ENCODE data around the gene GPC3.

The GPC3 gene

GRCh38 chrX:133840415-133840814, 145.0 kb downstream of the GPC3 start:
- DNase-seq (ENCODE audit: low spot score) = no peak

- DNase-seq (ENCODE audit: low spot score) = peak; percentile 31
These were observed 146.4 kb downstream of the GPC3 start for GRCh38 chrX:133838761-133839676.

- DNase-seq (ENCODE audit: low spot score) = no peak
These were observed 148.3 kb downstream of the GPC3 start for GRCh38 chrX:133837091-133837490.

- DNase-seq (ENCODE audit: low spot score) = no peak
These were observed 148.8 kb downstream of the GPC3 start for GRCh38 chrX:133836561-133836960.

- no peak for DNase-seq (ENCODE audit: low spot score)
These were observed 150.6 kb downstream of the GPC3 start for GRCh38 chrX:133834771-133835170.

GRCh38 chrX:133819546-133819945, 165.8 kb downstream of the GPC3 start:
- DNase-seq (ENCODE audit: low spot score) = no peak

GRCh38 chrX:133818019-133818418, 167.4 kb downstream of the GPC3 start:
- no peak for DNase-seq (ENCODE audit: low spot score)

GRCh38 chrX:133815496-133815895, 169.9 kb downstream of the GPC3 start:
- DNase-seq (ENCODE audit: low spot score) = no peak

GRCh38 chrX:133813971-133814370, 171.4 kb downstream of the GPC3 start:
- DNase-seq (ENCODE audit: low spot score) = peak; percentile 2

GRCh38 chrX:133812402-133812801, 173.0 kb downstream of the GPC3 start:
- no peak for DNase-seq (ENCODE audit: low spot score)

- DNase-seq (ENCODE audit: low spot score) = no peak
These were observed 174.5 kb downstream of the GPC3 start for GRCh38 chrX:133810925-133811324.

- no peak for DNase-seq (ENCODE audit: low spot score)
These were observed 181.3 kb downstream of the GPC3 start for GRCh38 chrX:133804072-133804471.

GRCh38 chrX:133796282-133796681, 189.1 kb downstream of the GPC3 start:
- no peak for DNase-seq (ENCODE audit: low spot score)

- no peak for DNase-seq (ENCODE audit: low spot score)
These were observed 191.3 kb downstream of the GPC3 start for GRCh38 chrX:133794126-133794525.

GRCh38 chrX:133793626-133794025, 191.8 kb downstream of the GPC3 start:
- DNase-seq (ENCODE audit: low spot score) = no peak

GRCh38 chrX:133792198-133792953, 193.0 kb downstream of the GPC3 start:
- DNase-seq (ENCODE audit: low spot score) = peak; percentile 49

GRCh38 chrX:133789829-133790228, 195.6 kb downstream of the GPC3 start:
- no peak for DNase-seq (ENCODE audit: low spot score)

GRCh38 chrX:133786382-133786781, 199.0 kb downstream of the GPC3 start:
- DNase-seq (ENCODE audit: low spot score) = no peak

- DNase-seq (ENCODE audit: low spot score) = no peak
These were observed 202.1 kb downstream of the GPC3 start for GRCh38 chrX:133783274-133783673.

GRCh38 chrX:133781174-133781573, 204.2 kb downstream of the GPC3 start:
- no peak for DNase-seq (ENCODE audit: low spot score)

- peak; percentile 2 for DNase-seq (ENCODE audit: low spot score)
These were observed 209.3 kb downstream of the GPC3 start for GRCh38 chrX:133776072-133776471.

- no peak for DNase-seq (ENCODE audit: low spot score)
These were observed 210.6 kb downstream of the GPC3 start for GRCh38 chrX:133774807-133775206.

GRCh38 chrX:133771086-133771646, 214.2 kb downstream of the GPC3 start:
- DNase-seq (ENCODE audit: low spot score) = no peak

Data from hepatic stellate cell (primary cell).